NCI-H2107 (cell line): ENCODE results near the gene MED29.
A peak's percentile ranks its signal among the peaks of the same experiment; 100 is the strongest.
"Not testable (repeated sequence)": the region's sequence is repeated elsewhere in the genome, so short reads cannot be mapped to it uniquely, and the experiment has no call there.

ENCODE experiments used
- DNase-seq: peaks from one replicate; lab custom pipeline; 2025; lab: John Stamatoyannopoulos, UW

Gene MED29

DNA sequence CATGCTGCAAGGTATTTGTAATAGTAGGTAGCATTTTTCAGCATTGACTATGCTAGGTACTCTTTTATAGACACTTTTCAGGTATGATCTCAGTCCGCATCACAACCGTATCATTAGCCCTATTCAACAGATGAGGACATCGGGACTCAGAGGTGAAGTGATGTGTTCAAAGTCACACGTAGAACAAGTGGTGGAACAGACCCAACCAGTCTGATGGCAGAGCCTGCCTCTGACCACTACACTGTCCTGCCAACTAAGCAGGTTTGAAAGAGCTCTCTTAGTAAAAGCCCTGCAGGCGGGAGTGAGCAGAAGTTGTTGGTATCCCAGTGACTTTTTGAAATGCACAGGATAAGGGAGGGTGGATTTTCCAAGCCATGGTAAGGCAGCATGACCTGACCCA is 20.4 kb upstream of the MED29 start:
- no peak for DNase-seq

DNA sequence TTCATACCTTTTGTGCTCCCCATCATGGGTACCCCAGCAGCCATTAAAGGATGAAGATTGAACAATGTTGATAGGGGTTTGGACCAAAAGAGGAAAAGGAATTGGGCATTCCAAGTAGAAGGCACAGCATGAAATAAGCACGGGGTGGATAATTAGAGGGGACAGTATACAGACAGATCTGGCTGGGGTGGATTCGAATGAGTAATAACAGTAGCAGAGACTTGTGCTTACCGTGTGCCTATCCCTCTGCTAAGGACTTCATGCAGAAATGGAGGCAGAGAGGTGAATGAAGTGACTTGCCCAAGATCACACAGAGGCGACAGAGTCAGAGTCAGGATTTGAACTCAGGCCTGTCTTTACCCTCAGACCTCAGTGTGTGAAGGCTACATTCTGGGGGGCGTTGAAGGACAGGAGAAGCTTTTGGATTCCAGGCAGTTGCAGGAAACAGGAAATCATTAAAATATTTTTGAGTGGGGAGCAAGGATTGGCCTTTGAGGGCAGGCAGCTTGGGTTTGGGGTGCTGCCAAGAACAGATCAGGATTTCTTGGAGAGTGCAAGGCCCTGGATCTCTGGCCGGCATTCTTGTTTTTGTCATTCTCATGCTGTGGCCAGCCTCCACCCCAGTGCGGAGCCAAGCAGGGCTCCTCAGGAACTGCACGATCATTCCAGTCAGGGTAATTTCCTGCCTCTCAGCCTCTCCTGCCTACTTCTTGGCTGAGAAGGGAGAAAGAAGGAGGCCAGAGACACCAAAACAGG is 19.0 kb upstream of the MED29 start:
- no peak for DNase-seq

DNA sequence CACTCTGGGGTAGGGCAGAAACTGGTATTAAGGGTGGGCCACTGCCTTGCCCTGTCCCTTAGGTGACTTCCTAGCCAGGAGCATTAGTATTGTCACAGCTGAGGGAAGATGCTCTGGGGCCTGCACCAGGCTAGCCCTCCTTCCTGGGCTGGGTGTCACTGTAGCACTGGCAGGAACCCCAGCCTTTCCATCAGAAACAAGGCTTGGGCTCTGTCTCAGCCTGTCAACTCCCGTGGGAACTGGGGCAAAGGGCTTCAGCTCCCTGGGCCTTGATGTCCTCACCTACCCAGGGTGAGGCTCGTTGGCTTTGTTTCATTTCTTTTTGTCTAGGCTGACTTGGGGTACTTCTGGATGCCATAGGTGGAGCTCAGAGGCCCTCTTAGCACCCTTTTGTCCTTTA is 18.2 kb upstream of the MED29 start:
- no peak for DNase-seq

DNA sequence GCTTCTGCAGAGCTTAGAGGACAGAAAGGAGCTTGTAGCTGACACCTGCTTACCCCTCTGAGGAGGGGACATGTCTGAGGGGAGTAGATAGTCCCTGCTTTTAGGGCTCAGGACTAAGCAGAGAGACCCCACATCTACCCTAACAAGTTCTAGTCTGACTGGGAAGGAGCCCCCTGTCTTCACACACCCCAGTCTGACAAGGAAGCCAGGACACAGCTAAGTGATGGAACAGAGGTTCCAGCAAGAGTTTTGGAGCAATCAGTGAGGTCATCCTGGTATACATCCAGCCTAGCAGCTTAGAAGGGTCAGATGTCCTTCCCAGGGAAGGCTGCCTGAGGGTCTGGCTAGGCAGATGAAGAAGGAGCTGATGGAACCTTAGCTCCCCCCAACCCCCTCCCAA is 15.2 kb upstream of the MED29 start:
- no peak for DNase-seq

DNA sequence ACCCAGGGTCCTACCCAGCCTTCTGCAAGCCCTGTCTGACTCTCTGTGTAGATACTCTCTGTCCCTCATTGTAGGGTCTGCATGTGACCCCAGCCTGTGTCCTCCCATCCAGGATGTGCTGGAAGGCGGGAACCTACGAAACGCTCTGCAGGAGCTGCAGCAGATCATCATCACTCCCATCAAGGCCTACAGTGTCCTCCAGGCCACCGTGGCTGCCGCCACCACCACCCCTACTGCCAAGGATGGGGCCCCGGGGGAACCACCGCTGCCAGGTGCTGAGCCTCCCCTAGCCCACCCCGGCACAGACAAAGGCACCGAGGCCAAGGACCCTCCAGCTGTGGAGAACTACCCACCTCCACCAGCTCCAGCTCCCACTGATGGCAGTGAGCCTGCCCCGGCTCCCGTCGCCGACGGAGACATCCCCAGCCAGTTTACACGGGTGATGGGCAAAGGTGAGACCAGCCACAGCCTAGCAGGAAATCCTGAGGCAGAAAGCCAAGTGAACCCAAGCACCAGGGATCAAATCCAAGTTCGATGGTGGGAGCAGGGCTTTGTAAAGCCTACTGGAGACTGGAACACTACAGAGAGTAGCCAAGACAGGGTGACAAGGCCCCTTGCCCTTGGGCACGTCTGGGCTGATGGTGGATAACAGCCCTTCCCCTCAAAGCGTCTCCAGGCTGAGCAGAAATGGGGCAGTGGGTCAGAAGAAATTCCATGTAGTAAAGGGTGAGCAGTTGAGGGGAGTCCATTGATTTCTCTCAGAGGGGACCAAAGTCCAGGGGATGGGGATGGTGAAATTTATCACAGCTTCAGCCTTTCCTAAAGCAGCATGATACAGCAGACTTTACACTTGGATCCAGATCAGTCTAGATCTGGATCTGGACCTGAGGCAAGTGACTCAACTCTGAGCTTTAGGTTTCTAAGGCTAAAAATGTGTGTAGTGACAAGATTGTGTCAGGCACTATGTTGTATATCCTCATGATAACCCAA is 13.5 kb upstream of the MED29 start:
- no peak for DNase-seq

DNA sequence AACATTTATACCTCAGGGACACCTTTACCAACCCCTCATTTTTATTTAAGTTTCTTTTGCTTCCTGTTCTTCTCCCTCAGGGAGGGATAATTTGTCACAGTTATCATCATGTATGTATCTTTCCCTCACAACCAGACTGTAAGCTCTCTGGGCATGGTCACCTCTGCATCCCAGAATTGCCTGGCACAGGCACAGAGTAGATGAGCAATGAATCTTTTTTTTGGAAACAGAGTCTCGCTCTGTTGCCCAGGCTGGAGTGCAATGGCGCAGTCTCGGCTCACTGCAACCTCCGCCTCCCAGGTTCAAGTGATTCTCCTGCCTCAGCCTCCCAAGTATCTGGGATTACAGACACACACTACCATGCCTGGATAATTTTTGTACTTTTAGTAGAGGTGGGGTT is 11.8 kb upstream of the MED29 start:
- DNase-seq, result not testable (repeated sequence)

DNA sequence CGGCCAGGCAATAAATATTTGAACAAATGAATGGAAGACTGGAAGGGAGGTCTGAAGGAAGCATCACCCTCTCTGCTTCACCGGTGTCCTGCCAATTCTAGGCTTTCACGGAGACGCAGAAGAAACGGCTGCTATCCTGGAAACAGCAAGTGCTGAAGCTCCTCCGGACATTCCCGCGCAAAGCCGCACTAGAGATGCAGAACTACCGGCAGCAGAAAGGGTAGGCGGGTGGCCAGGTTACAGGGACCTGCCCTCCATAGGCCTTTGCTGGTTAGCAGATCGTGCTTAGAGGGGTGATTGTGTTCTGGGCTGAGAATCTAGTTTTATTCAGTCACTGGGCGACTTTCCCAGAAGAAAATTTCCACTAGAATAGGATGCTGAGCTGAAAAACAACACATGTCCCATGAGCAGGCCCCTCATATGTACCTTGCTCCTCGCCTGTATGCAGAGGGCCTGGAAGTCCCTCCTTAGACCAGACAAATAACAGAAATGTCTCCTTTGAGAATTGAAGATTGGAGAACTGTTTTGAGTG is 11.2 kb upstream of the MED29 start:
- no peak for DNase-seq

DNA sequence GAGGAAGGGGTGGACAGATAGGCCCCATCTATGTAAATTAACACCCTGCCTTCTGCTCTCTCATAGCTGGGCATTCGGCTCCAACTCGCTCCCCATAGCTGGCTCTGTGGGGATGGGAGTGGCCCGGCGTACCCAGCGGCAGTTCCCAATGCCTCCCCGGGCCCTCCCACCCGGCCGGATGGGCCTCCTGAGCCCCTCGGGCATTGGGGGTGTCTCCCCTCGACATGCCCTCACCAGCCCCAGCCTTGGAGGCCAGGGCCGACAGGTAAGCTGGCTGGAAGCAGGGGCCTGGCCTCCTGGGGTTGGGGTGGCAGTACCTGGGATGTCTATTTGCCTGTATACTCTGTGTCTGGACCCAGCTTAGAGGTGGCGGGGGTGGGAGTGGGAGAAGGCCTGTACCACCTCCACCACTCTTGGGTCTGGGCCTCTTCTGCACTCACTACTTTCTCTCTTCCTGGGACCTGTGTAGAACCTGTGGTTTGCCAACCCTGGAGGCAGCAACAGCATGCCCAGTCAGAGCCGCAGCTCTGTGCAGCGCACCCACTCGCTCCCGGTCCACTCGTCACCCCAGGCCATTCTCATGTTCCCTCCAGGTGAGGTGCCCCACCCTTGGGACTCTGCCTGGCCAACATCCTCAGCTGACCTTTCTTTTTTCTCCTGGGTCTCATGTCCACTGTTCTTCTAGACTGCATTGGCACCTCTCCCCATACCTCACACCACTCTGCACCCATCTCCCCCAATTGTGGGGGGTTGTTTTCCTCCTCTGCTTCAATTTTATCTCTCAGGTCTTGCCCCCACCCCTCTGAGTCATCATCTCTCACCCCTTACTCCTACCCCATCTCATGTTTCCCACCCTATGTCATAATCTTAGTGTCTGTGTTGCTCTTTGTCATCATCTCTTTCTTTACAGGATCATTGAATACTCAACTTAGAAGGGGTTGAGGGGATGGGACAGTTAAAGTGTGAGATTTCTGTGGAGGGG is 10.4 kb upstream of the MED29 start:
- no peak for DNase-seq

DNA sequence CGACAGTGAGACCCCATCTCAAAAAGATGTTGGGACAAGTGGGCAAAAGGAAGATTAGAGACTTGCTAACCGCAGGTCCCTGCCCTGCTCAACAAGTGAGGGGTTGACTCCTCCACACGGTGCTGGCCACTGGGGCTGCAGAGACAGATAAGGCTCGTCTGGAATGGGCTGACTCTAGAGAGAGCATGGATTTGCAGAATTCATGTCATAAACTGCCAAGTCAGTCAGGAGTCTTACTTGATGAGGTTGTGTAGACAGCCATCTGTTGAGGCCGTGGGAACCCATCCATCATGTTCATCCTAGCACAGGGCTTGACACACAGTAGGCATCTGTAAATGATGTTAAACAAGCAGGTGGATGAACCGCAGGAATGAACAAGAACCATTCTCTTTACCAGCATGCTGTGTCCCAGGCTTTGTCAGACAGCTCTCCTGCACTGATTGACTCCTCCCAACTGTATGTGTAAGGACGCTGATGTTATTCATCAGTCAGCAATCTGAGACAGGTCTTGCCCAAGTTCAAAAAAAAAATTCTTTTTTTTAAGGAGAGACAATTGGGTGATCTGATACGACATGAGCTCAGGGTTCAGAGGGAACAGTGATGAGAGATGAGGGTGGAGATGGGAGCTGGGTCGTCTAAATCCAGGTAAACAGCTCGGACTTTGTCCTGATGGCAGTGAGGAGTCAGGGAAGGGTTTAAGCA is 9.1 kb upstream of the MED29 start:
- no peak for DNase-seq

DNA sequence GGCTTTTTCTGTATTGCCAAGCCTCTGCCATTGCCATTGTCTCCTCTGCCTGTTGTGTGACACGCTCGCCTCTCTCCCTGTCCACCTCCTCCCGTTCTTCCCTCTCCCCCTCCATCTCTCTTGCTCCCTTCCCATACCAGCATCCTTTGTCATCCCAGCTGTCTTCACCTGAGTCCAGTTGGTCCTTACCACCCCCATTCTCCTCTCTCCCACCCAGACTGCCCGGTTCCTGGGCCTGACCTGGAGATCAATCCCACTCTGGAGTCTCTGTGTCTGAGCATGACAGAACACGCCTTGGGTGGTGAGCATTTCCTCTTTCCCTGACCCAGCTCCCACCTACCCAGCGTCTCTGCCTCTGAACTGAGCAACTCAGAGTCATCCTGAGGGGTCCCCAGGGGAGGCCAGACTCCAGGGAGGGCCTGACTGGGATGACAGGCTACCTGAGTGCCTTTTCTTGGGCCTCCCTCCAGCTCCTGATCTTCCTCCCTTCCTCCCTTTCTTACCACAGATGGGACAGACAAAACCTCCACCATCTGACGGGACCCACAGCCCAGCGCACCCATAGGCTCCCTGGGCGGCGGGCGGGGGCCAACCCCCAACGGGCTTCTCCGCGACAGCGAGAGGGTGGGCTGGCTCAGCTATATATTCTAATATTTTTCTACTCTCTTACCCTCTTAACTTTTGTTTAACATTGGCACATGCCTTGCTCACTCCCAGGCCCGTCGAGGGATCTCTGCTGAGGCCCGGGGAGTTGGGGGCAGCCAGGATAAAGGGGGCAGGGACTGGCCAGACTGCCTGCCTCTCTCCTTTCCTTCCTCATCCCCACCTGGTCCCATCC is 8.0 kb upstream of the MED29 start:
- DNase-seq, result no peak

DNA sequence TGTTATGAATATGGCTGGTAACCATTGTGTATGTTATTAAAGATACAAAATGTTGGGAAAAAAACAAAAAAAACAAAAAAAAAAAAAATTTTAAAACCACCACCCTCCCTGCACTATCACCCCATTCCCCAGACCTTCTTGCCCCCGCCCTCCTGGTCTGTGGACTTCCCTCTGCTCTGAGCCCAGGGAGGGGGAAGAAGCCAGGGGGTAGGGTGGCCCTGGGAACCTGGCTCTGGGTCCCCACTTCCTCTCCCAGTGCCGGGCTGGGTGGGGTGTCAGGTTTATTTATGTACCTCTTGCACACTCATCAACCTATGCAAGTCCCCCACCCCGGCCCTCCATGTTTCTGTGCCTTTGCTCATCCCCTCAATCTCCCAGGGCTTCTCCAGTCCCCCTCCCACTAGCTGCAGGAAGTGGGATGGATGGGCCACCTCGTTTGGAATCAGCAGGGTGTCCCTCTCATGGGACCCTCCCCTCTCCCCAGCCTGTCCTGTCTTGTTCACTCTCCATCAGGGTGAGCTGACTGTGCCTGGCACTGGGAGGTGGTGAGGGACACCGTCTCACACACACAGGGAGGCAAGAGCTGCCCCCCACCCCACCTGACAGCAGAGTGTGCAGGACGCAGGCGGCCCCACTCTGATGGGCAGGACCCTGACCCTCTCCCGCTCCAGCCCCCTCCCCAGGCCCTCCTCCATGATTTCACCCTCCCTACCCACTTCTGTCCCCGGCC is 6.2 kb upstream of the MED29 start:
- no peak for DNase-seq

DNA sequence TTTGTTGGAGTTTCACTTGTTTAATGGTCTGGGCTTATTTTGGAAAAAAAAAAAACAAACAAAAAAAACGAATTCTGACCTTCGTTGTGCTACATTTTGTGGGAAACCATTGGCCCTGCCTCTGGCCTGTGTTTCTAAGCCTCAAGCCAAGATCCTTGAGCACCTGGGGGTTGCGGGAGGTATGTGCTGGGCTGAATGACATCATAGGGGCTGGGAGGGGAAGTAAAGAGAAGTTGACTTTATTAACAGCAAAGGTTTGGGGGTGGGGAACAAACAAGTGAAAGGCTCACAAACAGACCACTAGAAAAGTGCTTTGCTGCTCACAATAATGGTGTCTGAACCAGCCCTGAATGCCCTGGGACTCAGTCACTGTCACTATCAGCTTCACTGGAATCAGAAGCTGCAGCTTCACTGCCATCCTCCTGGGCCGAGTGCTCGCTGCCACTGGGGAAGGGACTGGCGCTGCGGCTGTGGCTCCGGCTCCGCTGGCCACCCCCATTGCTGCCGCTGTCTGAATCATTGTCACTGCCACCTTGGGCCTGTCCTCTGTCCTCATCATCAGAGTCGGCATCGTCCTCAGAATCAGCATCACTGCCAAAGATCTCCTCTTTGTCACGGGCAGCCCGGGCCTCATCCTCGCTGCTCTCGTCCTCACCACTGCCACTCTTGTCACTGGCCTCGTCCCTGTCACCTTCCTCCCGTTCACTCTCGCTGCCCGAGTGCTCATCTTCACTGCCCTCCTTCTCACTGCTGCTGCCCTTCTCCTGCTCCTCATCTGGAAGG is 5.4 kb upstream of the MED29 start:
- no peak for DNase-seq

DNA sequence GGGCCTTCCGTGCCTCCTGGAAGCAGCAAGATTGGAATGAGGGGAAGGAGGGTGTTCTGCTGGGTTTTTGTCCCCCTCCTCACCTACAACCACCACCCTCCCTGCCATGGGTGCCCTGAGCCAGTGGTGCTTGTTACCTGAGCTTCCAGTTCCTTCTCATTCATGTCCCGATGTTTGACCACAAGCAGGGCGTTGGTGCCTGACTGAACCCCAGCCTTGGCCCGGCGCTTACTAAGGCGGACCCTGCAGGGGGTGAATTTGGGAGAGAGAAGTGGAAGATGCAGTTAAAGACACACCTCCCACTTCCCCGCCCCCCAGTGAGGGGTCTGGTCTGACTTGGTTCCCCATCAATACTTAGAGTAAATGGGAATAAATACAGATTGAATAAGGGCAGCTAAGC is 4.6 kb upstream of the MED29 start:
- no peak for DNase-seq

DNA sequence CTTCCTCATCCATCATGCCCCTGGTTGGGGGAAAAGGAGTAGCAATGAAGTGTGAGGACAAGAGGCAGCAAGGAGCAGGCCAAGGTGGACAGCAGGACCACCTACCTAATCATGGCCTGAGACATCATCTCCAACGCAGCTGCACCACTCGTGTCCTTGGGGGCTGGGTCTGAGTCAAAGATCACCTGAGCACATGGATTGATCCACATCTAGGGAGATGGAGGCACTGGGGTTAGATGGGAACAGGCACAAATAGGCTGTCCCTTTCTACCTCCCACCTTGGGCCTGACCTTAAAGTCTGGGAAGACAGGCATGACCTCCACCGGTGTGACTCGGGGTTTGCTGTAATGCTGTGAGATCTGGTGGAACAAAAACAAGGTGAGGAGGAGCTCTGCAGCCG is 2.5 kb upstream of the MED29 start:
- DNase-seq, result no peak

DNA sequence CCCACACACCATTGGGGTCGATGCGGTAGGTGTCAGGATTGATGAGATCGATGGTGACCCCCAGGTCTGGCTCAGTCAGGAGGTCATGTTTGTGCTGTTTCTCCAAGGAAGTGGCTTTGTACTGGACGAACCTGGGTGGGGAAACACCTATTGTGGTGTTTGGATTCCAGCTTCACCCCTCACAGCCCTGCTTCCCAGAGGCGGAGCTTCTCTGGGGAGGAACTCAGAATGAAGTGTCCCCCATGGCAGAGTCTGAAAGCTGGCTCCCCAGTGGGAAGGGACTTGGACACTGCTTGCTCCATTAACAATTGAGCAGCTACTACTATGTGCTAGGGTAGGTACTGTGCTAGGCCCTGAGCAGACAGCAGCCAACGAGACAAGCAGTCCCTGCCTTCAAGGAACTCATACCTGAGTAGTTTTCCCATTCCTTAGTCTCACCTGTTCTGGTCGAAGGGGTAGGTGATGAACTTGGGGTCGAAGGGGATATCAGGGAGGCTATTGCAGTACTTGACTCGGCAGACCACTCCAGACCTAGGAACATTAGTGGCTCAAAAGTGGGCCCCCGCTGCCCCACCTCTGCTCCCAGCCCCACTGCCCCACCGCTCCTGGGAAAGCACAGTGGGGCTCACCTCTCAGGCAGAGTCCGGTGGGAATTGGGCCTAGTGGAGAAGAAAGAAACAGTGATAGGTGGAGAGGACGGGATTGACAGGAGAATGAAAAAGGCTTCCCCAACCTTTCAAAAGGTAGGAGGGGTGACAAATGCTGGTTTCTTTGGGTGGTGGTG is 1.4 kb upstream of the MED29 start:
- no peak for DNase-seq

DNA sequence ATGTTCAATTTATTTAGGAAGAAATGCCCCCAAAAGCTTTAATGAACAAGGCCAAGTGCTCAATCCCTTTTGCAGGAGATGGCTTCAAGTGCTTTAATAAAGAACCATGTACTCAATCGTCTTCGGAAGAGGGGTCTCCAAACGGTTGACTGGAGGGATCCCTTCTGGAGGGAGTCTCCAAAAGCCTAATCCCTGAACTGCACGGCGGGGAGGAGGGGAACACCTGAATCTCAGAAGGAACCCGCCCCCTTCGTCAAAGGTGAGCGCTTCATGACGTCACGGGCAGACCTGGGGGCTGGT is 777 bp upstream of the MED29 start:
- no peak for DNase-seq

DNA sequence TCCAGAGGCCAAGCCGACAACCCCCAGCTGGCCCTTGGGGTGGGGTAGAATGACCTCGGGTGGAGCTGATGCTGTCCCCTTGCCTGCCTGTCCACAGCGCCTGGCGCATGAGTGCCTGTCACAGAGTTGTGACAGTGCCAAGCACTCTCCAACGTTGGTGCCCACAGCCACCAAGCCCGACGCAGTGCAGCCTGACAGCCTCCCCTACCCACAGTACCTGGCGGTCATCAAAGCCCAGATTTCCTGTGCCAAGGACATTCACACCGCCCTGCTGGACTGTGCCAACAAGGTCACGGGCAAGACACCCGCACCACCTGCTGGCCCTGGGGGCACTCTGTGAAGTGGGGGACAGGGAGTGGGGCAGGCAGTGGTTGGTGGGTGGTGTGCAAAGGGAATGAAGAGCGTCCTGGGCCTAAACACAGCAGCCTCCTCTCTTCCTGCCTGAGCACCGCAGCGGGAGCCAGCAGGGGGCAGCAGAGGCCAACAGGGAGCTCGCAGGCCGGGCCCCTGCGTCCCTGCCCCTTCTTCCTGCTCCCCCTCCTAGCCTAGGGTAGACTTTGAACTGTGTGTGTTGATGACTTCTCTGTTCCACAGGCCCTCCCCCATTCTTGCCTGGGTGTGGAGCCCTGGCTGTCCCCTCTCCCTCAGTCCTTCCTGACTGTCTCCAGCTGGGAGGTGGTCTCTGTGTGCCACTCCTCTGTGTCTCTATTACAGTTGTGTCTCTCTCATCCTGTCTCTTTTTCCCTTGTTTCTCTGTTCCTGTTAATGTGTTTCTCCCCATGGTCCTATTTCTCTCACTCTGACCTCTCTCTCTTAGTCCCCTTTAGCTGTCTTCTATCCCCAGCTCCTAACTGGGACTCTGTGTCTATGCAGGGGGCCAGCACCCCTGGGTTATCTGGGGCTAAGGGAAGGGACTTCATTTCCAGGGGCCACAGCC is 6.5 kb downstream of the MED29 start:
- DNase-seq, result peak; percentile 18
